COLO829 (cell line): ENCODE measurements around the gene NAALADL2.

Experiments used
- DNase-seq: peaks from one replicate; pipeline ENCODE4 v3.0.0; 2012; ENCODE audit warnings: low spot score

NAALADL2 gene

DNA sequence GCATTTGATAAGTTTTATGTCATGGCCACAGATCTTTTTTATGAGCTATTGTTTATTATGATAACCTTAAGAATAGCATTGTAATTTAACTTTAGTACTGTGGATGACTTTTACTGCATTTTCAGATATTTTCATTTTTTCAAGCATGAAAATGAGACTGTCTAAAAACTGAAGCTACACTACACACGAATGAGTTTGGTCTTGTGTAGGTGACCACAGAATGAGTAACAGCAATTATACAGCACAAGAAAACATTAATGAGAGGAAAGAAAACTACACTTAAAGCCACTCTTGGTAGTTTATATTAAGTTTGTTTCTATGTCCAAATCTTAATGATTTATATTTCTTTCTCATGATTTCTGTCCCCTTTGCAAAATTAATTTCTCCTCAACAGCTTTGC, 809.2 kb downstream of the NAALADL2 start:
- DNase-seq: no peak

DNA sequence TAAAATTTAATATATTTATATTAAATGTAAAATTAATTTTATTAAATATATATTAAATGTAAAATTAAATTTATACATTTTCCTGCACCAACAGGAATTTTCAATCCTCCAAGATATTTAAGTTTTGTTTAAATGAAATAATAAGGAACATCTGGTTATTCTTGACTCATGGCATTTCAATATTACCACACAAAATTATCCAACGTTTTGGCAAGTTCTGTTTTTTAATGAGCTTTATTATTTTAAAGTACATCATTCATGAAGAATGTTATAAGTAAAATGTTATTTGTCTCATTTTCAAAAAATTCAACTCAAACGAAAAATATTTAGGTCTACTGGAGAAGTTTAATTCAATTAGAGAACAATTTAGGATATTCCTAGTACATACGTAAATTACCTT, 811.4 kb downstream of the NAALADL2 start:
- DNase-seq: no peak

DNA sequence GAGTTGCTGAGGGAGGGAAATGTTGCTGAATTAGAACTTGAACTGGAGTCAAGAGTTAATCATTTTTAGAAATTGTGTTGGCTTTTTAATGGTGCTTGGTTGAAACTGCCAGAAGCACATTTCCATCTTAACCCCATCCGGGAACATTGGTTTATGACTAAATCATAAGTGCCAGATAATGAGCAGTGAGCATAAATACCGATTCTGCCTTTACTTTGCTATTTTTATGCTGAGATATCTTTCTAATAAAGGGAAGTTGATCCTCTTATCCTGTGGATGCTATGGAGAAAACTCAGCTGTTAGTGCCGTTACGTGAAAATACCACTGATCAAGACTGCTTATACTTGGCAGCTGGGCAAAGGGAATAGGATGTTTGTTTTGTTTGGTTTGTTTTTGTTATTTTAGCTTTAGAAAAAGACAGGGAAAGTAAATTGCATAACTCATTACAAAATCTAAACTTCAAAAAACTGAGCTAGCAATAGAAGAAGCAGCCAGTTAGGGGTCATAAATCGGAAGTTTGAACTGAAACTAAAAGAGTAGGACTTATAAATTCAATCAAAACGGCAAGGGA, 813.1 kb downstream of the NAALADL2 start:
- DNase-seq: no peak

DNA sequence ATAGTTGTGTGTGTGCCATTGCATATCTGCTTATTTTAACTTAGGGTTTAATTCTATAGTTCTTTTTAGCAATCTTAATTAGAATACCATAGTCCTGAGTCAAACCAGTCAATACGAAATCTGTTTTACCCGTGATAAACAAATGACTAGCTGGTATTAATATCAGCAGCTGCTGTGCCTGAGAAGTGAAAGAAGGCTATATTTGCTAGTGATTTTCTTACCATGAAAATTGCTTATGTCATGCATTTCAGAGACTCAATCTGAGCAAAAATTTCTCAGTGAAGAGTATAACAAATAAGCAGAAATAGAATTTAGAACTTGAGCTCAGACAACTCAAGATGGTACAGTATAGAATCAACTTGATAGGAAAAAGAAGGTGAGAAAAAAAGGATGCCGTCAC, 820.4 kb downstream of the NAALADL2 start:
- DNase-seq: no peak

DNA sequence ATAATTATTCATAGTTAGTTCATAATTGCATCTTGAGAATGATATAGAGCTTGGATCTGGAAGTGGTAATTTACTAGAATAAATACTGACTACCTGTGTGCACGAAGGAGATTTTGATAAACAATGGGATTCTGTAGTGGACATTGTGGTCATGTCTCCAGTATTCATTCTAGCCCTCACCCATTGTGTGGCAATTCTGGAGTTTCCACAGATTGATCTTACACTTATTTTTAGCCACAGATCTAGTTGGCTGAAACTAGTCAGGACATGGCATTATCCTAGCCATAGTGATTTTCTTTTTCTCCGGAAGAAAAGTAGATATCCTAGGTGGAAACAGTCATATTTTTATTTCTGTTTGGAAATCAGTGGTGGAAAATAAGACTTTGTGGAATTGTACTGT, 833.1 kb downstream of the NAALADL2 start:
- no peak for DNase-seq

DNA sequence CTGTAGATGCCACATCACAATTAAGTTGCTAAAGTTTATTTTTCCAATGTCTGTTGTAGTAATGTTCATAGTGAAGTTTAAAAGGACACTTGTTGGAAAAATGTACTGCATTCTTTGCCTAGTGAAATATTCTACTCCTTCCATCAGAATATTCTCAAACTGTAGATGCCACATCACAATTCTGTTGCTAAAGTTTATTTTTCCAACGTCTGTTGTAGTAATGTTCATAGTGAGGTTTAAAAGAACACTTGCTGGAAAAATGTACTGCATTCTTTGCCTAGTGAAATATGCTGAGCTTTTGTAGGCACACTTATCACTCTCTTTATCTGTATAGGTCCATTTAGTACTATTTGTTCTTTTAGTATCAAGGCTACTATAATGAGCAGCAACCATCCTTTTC, 836.1 kb downstream of the NAALADL2 start:
- DNase-seq: no peak

DNA sequence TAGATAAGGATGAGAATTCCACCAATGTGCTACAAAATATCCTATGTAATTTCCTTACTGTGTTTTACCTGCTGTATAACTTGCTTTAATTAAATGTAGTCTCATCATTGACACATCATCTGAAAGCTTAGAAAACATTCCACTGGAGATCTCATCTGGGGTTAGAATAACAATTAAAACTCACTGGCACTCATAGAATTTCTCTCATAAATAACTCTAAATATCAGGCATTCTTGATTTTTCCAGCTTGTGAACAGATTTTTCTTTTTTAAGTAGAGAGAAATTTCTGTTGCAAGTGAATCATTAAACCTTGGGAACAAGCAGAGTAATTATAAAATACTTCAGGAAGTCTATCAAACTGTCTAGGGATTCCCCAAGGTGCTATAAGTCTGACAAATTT, 843.8 kb downstream of the NAALADL2 start:
- DNase-seq: no peak

DNA sequence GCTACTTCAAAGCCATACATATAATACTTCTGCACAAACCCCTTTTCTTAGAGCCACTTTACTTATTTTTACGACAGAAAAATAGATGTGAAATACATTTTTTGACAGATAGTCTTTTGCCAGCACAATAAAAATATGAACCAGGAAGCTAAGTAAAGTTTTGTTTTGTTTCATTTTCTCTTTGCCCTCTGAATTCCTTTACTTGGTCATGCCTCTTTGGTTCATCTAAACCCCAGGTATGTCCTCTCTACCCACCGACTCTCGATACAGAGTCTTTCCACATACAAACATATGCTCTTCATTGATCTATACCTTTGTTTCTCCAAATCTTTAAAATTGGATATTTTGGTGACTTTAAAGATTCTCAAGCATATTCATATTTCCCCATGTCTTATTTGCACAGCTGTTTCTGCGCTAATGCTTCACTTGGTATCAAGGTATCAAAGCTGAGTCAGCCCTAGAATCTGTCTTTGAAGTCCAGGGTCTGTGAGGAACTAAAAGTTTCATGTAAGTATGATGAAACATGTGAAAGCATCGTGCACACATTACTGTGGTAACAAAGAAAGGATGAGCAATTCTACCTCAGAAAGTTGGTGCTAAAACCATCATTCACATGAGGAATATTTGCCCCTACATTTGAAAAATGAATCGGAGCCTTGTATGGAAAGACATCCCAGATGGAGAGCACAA, 845.4 kb downstream of the NAALADL2 start:
- DNase-seq: no peak

DNA sequence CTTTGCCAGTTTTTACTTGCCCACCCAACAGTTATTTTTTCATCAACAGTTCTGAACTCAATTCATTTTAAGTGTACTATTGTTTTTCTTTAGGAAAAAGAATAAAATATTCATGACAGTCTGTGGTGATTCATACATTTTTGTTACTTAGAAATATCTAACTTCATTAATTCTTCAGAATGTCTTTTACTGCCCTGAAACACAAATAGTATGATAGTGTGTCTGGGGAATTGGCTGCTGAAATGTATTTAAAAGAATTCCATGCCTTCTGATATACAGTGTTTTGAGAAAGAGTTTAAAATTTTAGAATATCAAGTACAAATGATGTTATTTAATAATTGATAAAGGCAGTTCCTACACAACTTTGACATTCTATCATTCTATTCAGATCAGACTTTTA, 854.1 kb downstream of the NAALADL2 start:
- DNase-seq: no peak

DNA sequence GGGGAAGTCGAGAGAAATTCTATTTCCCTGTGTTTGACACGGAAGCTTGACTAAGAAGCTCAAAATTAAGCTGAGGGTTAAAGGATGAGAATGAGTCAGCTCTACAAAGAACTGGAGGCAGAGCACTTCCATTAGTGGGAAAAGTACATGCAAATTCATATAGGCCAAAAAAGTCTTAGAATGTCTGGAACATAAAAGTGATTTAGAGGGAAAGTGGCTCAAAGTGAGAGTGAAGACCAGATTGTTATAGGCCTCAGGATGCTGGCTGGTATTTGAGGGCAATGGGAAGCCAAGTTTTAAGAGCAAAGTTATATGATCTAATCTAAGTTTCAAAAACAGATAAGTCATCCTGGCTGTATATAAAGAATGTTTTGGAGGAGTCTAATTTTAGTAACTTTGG, 857.3 kb downstream of the NAALADL2 start:
- no peak for DNase-seq

DNA sequence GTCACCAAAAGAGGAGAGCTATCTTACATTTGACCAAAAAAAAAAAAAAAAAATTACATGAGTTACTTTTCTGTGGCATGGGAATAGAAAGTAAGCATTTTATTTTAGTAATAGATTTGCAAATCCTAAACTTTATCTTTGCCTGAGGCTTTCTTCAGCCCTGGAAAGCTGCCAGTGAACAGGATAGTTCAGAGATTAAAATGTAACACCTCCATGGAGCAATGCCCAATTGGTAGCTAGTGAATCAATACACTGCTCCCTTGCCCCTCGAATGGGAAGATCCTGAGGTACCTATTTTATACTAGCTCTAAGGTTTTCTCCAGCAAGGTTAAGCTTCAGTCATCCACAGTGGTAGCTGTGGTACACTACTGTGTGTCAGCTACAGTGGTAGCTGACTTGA, 867.1 kb downstream of the NAALADL2 start:
- DNase-seq: no peak

DNA sequence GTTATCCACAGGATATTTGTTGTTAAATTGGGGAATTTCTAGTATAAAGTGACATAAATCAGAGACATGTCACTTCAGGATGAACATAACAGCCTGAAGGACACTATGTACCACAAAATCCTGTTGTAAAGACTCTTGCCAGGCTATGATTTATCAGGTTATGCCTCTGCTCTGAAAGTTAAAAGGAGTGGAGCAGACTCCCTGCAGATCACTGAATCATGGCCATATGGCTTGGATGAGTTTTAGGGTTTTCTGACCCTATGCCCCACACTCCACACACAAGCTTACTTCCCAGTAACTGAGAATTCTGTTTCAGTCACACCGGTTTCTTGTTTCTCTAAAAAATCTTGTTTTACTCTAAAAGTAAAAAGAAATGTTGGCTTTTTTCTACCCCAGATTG, 869.4 kb downstream of the NAALADL2 start:
- no peak for DNase-seq

DNA sequence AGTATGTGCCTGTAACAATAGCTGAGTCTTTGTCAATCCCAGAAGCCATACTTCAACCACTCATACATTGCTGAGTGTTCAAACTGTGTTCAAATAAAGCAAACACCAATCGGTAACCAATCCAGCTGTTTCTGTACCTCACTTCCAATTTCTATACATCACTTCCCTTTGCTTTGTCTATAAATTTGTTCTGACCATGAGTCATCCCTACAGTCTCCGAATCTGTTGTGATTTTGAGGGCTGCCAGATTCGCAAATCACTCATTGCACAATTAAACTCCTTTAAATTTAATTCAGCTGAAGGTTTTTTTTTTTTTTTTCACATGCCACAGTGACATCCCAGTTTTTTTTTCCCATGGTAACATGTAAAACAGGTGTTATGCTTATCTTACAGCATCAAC, 870.3 kb downstream of the NAALADL2 start:
- no peak for DNase-seq

DNA sequence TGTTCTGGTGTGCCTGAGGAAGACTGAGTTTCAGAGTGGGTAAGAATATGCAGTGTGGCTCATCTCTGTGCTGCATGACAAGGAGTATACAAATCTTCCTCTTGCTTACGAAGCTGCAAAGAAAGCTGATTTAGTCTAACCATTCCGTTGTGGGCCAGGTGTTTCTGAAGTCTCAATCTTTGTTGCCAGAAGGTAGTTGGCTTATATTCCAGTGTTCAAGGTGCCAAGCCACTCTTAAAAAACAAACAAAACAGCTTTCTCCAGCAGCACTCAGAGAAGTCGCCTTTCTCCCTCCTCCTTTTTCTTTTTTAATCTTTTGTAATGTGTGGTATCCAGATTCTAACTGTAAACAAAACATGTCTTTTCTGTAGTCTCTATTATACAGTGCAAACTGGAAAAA, 872.4 kb downstream of the NAALADL2 start:
- DNase-seq: no peak

DNA sequence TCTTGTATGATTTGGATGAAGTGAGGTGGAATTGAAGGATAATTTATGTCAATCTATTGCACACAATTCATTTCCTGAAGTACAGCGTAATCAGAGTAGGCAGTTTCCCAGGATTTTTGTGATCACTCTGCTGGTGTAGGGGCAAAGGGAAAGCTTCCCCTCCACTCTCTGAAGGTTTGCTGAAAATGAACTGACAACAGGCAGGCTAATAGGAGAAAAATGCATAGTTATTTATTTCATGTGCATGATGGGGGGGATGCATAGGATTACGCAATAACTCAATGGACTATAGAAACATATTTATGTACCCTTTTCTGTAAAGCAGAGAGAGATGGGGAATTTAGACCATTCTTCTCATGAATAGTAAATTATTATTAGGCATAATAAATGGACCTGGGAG, 872.9 kb downstream of the NAALADL2 start:
- DNase-seq: no peak

DNA sequence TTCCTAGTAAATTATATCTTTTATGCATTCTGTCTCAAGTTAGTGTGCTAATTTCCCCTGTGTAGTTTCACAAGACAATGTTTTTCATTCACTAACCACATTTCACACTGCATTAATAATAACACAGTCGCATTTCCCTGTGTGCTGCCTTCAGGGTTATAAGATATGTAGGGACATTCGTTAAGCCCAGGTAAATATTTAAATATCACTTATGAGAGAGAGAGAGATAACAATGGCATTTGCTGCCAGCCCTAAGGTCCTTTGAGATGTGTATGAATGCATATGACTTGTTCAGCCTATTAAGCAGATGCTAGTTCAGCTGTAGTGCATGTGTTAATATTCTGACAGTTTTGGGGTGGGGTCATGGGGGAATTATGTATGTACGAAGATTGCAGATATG, 876.7 kb downstream of the NAALADL2 start:
- no peak for DNase-seq

DNA sequence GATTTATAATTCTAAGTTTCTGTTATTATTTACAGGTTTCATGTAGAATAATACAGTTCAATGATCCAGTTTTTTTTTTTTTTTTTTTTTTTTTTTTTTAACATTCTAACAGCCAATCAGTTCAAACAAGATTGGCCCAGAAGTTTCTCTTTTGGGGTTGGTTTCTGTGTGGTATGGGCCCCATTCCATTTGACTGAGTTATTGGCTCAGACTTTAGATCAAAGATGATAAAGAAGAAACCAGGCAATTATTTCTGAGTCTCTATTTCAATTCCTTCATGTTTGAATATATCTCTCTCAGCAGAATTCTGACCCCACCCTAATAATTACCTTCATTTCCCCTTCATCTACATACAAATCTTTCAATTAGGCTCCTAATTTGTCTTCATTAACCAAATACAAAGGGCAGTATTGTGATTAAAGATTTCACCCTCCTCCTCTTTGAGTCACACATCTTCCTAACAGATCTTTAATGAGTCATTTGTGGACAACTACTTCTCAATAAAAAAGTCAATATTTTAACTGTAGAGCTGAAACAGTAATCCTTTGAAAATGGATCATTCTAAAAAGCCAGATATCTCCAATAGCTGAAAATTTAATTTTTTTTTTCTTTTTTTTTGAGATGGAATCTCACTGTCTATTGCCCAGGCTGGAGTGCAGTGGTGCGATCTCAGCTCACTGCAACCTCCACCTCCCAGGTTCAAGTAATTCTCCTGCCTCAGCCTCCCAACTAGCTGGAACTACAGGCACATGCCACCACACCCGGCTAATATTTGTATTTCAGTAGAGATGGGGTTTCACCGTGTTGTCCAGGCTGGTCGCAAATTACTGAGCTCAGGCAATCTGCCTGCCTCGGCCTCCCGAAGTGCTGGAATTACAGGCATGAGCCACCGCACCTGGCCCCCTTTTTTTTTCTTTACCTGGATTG, 878.8 kb downstream of the NAALADL2 start:
- no peak for DNase-seq

DNA sequence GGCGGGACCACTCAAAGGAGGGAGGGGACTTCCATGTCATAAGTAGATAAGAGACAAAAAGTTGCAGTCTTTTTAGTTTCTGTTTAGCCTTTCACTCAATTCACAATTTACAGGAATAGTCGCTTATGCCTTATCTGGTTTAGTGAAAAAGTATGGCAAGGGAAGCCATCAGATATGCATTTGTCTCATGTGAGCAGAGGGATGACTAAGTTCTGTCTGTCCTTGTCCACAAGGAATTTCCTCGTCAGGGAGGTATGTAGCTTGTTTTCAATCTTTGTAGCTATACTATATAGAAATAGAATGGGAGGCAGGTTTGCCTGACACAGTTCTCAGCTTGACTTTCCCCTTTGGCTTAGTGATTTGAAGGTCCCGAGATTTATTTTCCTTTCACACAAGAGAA, 882.8 kb downstream of the NAALADL2 start:
- DNase-seq: no peak

DNA sequence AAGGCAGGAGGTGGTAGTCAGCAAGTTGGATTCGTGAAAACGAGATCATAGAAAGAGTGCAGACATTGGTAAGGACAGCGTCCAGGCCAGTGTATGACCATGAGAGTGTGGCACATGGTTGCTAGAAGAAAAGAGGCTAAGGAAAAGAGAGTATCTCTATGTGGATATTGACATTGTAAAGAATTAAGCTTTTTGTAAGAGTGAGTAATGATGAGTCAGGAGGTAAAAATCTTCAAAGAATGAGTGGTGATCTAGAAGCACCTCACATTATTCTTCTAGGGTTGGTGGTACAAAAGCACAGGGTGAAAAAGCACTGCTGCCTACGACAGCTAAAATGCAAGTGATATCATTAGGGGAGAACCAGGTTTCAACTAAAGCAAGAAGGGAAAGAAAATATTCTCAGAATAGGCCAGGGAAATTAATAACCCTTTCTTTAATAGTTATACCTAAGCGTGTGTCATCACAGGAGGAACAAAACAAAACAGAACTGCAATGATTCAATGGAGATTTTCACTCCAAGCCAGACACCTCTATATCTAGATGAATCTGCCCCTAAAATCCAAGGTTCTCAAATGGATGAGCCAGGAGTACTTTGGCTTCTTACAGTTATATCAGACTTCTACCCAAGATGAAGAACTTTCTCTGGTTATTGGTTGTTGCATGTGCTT, 884.7 kb downstream of the NAALADL2 start:
- DNase-seq: peak; percentile 45

DNA sequence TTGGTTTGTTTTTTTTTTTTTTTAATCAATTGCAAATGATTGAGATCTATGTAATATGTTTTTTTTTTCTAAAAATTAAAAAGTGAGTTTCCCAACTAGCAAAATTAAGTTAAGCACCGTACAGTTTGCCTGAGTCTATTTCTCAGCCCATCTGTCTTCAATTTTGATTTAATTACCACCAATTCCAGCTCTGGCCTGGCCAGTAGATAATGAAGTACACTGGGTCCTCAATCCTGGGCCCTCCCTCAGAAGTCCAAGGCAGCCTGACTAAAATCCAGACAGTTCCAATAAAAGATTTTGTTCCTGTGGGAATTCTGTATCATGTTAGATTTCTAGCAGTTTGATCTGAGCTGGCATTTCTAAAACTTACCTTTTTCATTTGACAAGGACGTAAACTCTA, 887.2 kb downstream of the NAALADL2 start:
- DNase-seq: no peak

DNA sequence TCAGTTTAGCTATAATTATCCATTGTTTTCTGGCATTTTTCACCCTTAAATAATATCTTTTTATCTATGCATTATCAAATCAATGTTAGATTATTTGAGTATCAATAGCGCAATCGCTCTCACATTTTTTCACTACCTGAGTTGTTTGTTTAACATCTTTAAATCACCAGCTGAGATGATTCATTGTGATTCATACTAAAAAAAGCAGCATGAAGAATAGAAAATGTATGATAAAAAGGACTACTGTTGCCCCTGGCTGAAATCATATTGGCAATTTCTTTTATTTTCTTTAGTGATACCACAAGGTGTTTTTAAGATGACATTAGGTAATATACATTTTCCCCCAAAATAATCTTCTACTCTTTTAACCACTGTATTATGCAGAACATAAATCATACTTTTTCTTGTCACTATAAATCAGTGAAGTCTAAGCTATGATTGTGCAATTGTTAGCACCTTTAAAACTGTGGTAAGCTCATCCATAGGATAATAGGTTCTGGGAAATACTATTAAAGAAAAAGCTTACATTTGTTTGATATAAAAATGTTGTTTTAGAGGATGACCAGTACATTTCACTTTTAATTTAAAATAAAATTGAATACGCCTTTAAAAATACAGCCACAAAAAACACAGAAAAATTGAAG, 889.1 kb downstream of the NAALADL2 start:
- no peak for DNase-seq

DNA sequence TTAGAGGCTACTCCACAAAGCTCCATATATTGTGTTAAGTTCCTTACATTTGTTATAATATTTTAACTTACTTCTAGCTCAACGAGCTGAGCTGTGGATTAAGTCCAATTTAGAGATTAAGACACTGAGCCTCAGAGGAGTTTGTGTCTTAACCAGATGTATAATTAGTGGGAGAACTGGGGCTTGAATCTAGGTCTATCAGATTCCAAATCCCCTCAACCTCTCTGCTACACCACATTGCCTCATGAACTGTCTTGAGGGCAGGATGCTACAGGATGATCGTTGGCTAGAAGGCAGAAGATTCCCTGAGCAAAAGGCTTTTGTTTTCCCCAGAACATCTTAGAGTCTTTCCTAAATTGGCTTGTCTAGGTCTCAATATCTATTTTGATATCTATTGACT, 890.8 kb downstream of the NAALADL2 start:
- no peak for DNase-seq
